HEK293 (cell line): Measurements from ENCODE around the gene NAP1L4.
A peak's percentile ranks its signal among the peaks of the same experiment; 100 is the strongest.

Source experiments
- CTCF ChIA-PET: fragments of 350-600 bp; formaldehyde crosslinking; extraction: SDS; loops from one replicate; lab custom pipeline; 2021; ENCODE audit warnings: antibody characterized with exemption; lab: Yijun Ruan, JAX
- POLR2A ChIA-PET: fragments of 300-600 bp; formaldehyde crosslinking; extraction: SDS; loops from one replicate; lab custom pipeline; 2020; ENCODE audit warnings: antibody characterized with exemption, inconsistent platforms; lab: Yijun Ruan, JAX
- H3K27ac ChIP-seq: fragments of 200-500 bp; sonication (Bioruptor generic); 2 replicates; pipeline ENCODE4 v1.5.1; 2014; ENCODE audit warnings: low read depth, low read length, control low read depth, inconsistent platforms; ENCODE audit errors: extremely low read depth
- H3K36me3 ChIP-seq, 2 experiments: fragments of 200-500 bp in 1 of 2; sonication (Bioruptor generic) in 1 of 2; 1 replicate in 1 of 2; 2 replicates in 1 of 2; pipeline ENCODE4 v1.5.1; 2014 to 2017; ENCODE audit warnings: inconsistent platforms in 2 of 2, low read length in 2 of 2; ENCODE audit not compliant: control insufficient read depth in 2 of 2, insufficient read depth in 1 of 2
- H3K4me1 ChIP-seq: fragments of 200-500 bp; sonication (Bioruptor generic); 2 replicates; pipeline ENCODE4 v1.5.1; 2014; ENCODE audit warnings: mild to moderate bottlenecking, low read length, inconsistent platforms; ENCODE audit not compliant: control insufficient read depth, insufficient read depth
- H3K4me3 ChIP-seq: 2 replicates; pipeline ENCODE4 v1.5.1; 2011; ENCODE audit warnings: low read depth, mild to moderate bottlenecking, control low read depth, low read length, moderate library complexity
- H3K9me3 ChIP-seq: fragments of 200-500 bp; sonication (Bioruptor generic); 2 replicates; pipeline ENCODE4 v1.5.1; 2014; ENCODE audit warnings: low read depth, low read length, inconsistent platforms; ENCODE audit not compliant: control insufficient read depth, insufficient read depth
- BCL11B ChIP-seq: fragments of 450-650 bp; formaldehyde crosslinking; IDR thresholded peaks from 2 replicates; pipeline ENCODE4 v1.5.1; 2016; ENCODE audit warnings: low read depth, missing biosample characterization, missing genetic modification characterization
- EGR2 ChIP-seq: fragments of 450-650 bp; formaldehyde crosslinking; IDR thresholded peaks from 2 replicates; pipeline ENCODE4 v1.5.1; 2016; ENCODE audit warnings: low read depth, missing biosample characterization, missing genetic modification characterization
- OSR2 ChIP-seq: fragments of 450-650 bp; formaldehyde crosslinking; IDR thresholded peaks from 2 replicates; pipeline ENCODE4 v1.5.1; 2016; ENCODE audit warnings: missing biosample characterization, missing genetic modification characterization
- PRDM10 ChIP-seq: fragments of 450-650 bp; formaldehyde crosslinking; IDR thresholded peaks from 2 replicates; pipeline ENCODE4 v1.5.1; 2016; ENCODE audit warnings: missing biosample characterization, missing genetic modification characterization
- SCRT1 ChIP-seq: fragments of 450-650 bp; formaldehyde crosslinking; IDR thresholded peaks from 2 replicates; pipeline ENCODE4 v1.5.1; 2016; ENCODE audit warnings: missing biosample characterization, missing genetic modification characterization, borderline replicate concordance
- SETDB1 ChIP-seq: IDR thresholded peaks from one replicate; pipeline ENCODE4 v1.6.1; 2017; ENCODE audit warnings: mild to moderate bottlenecking, low read length, moderate library complexity, mixed read lengths; ENCODE audit not compliant: insufficient read length
- TCF7L2 ChIP-seq: IDR thresholded peaks from 2 replicates; pipeline ENCODE4 v1.6.1; 2011; ENCODE audit warnings: low read depth, mild to moderate bottlenecking, inconsistent platforms, low read length, moderate library complexity, borderline replicate concordance
- ZFHX2 ChIP-seq: fragments of 450-650 bp; formaldehyde crosslinking; conservative IDR thresholded peaks from 2 replicates; pipeline ENCODE4 v1.5.1; 2016; ENCODE audit warnings: missing biosample characterization, missing genetic modification characterization
- ZNF239 ChIP-seq: fragments of 450-650 bp; formaldehyde crosslinking; IDR thresholded peaks from 2 replicates; pipeline ENCODE4 v1.5.1; 2016; ENCODE audit warnings: missing biosample characterization, missing genetic modification characterization
- ZNF266 ChIP-seq: fragments of 450-650 bp; formaldehyde crosslinking; IDR thresholded peaks from 2 replicates; pipeline ENCODE4 v1.5.1; 2016; ENCODE audit warnings: missing biosample characterization, missing genetic modification characterization, low read depth
- ZNF292 ChIP-seq: fragments of 450-650 bp; formaldehyde crosslinking; IDR thresholded peaks from 2 replicates; pipeline ENCODE4 v1.5.1; 2016; ENCODE audit warnings: low read depth, missing biosample characterization, missing genetic modification characterization, borderline replicate concordance
- ZNF404 ChIP-seq: fragments of 450-650 bp; formaldehyde crosslinking; IDR thresholded peaks from 2 replicates; pipeline ENCODE4 v1.5.1; 2017; ENCODE audit warnings: missing biosample characterization, missing genetic modification characterization
- ZNF426 ChIP-seq: fragments of 450-650 bp; formaldehyde crosslinking; IDR thresholded peaks from 2 replicates; pipeline ENCODE4 v1.5.1; 2017; ENCODE audit warnings: missing biosample characterization, missing genetic modification characterization, mild to moderate bottlenecking, inconsistent platforms, moderate library complexity
- ZNF624 ChIP-seq: fragments of 450-650 bp; formaldehyde crosslinking; IDR thresholded peaks from 2 replicates; pipeline ENCODE4 v1.5.1; 2017; ENCODE audit warnings: missing biosample characterization, missing genetic modification characterization
- ZNF626 ChIP-seq: fragments of 450-650 bp; sonication (Bioruptor Pico); formaldehyde crosslinking; IDR thresholded peaks from 2 replicates; pipeline ENCODE4 v1.5.1; 2018; ENCODE audit warnings: missing biosample characterization, missing genetic modification characterization, inconsistent platforms
- ZNF629 ChIP-seq: fragments of 450-650 bp; formaldehyde crosslinking; IDR thresholded peaks from 2 replicates; pipeline ENCODE4 v1.5.1; 2017; ENCODE audit warnings: missing biosample characterization, missing genetic modification characterization
- ZNF654 ChIP-seq: fragments of 450-650 bp; formaldehyde crosslinking; IDR thresholded peaks from 2 replicates; pipeline ENCODE4 v1.5.1; 2016; ENCODE audit warnings: low read depth, missing biosample characterization, missing genetic modification characterization
- ZNF677 ChIP-seq: fragments of 450-650 bp; IDR thresholded peaks from 2 replicates; pipeline ENCODE4 v1.5.0; 2018; ENCODE audit warnings: missing biosample characterization, mild to moderate bottlenecking, missing genetic modification characterization, moderate library complexity
- ZNF704 ChIP-seq: fragments of 450-650 bp; formaldehyde crosslinking; IDR thresholded peaks from 2 replicates; pipeline ENCODE4 v1.5.1; 2016; ENCODE audit warnings: missing biosample characterization, missing genetic modification characterization
- ZNF776 ChIP-seq: fragments of 450-650 bp; formaldehyde crosslinking; IDR thresholded peaks from 2 replicates; pipeline ENCODE4 v1.5.0; 2017; ENCODE audit warnings: missing biosample characterization, missing genetic modification characterization, borderline replicate concordance
- ZNF791 ChIP-seq: fragments of 450-650 bp; formaldehyde crosslinking; IDR thresholded peaks from 2 replicates; pipeline ENCODE4 v1.5.1; 2016; ENCODE audit warnings: missing biosample characterization, missing genetic modification characterization
- ZXDB ChIP-seq: fragments of 450-650 bp; formaldehyde crosslinking; IDR thresholded peaks from 2 replicates; pipeline ENCODE4 v1.5.1; 2016; ENCODE audit warnings: missing biosample characterization, missing genetic modification characterization

Gene NAP1L4

DNA sequence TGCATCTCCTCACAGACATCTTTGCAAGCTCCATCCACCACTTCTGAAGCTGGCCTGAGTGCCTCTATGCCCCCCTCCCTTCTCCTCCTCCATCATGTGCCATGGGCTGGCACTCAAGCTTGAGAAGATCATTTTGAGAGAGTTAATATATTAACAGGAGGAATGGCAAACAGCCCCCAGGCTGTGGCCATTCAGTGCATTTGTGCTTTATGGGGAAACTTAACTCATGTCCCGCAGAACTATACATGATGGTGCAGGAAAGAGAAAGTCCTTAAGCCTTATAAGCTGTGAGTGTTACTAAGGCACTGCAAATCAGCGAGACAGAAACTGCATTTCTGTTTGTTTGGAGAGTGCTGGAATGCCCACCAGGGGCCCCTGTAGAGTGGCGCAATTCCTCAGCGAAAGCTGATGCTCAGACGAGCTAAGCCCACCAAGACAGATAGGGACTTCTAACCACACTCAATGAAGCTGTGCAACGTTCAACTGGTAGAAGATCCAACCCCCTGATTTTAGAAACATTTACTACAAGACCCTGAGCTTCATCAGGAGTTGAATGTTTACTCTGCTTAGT, 36.1 kb downstream of the NAP1L4 start:
- TF ChIP-seq ZNF677 (tag by site-specific recombination) = no peak
- TF ChIP-seq ZNF426 (tag by site-specific recombination) = no peak
- no peak for TF ChIP-seq ZXDB (tag by site-specific recombination)
- TF ChIP-seq ZNF654 (tag by site-specific recombination) = no peak
- no peak for TF ChIP-seq TCF7L2
- no peak for TF ChIP-seq ZNF239
- no peak for TF ChIP-seq ZNF404 (tag by site-specific recombination)
- TF ChIP-seq PRDM10 = no peak
- no peak for TF ChIP-seq BCL11B (tag by site-specific recombination)
- no peak for TF ChIP-seq EGR2 (tag by site-specific recombination)
- TF ChIP-seq ZNF776 (tag by site-specific recombination) = no peak
- TF ChIP-seq ZNF704 (tag by site-specific recombination) = no peak
- TF ChIP-seq ZNF266 = no peak
- TF ChIP-seq SETDB1 = no peak
- no peak for TF ChIP-seq ZNF292 (tag by site-specific recombination)
- no peak for TF ChIP-seq ZNF629 (tag by site-specific recombination)
- TF ChIP-seq ZFHX2 = no peak
- H3K4me3 ChIP-seq = no peak overlapping the region
- H3K36me3 ChIP-seq = peaks cover 6 to 100% of the 10 kb centered on the region in 2 experiments; a peak in 2 of 3 replicates
- no peaks in the 10 kb centered on the region for H3K4me1 ChIP-seq
- no peak overlapping the region for H3K27ac ChIP-seq
- ChIA-PET POLR2A (interaction anchor here (1.2 kb wide), 1 partner anchor 13 kb away, joined by 3 read pairs; no protein-coding TSS in a partner anchor), CTCF (interaction anchor here (0.6 to 1.7 kb wide), 7 partner anchors 10 to 423 kb away, joined by 3 to 6 read pairs (median 3); no protein-coding TSS in a partner anchor)
- no peaks in the 10 kb centered on the region for H3K9me3 ChIP-seq

DNA sequence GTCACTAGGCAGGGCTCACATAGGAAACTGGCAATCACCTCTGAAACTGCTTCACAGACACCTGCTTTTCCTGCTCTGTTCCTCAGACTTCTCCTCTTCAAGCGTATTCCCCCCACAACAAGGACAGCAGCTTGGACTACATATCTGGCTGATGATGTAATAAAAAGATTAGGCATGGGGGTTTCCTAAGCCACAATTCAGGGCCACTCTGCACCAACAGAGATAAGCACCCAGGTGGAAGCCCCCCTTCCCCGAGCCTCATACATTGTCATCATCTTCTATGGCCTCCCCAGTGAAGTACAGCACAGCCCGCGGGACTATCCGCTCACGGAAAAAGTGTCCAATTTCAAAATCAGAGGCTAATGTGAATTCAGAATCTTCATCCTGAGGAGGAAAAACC, 37.9 kb downstream of the NAP1L4 start:
- Histone ChIP-seq H3K36me3 (peaks cover 6 to 100% of the 10 kb centered on the region in 2 experiments; a peak in 2 of 3 replicates), H3K4me1 (no peaks in the 10 kb centered on the region), H3K4me3 (no peak overlapping the region), H3K9me3 (no peaks in the 10 kb centered on the region), H3K27ac (no peak overlapping the region)
- TF ChIP-seq SCRT1 (tag by site-specific recombination) (no peak), ZNF626 (tag by site-specific recombination) (no peak), ZXDB (tag by site-specific recombination) (peak; percentile 99), SETDB1 (no peak), ZNF791 (tag by site-specific recombination) (no peak), OSR2 (tag by site-specific recombination) (no peak), ZNF624 (no peak)
- CTCF ChIA-PET = interaction anchor here (0.6 to 2.3 kb wide), 5 partner anchors 10 to 262 kb away, joined by 3 to 6 read pairs (median 5); no protein-coding TSS in a partner anchor
- POLR2A ChIA-PET = no interaction called here
